Lung (tissue), 12 donors: ENCODE data around the gene PJA1. TPM values are rescaled to one million over a fixed set of nuclear protein-coding genes. Genes with fewer than 3 reads are reported as not detected.

Experiments used
- ATAC-seq: fragments of 200-7000 bp; cut with Tn5 transposase; one replicate; pipeline ENCODE4 v1.9.1; 2020; ENCODE audit warnings: moderate number of reproducible peaks; ENCODE audit not compliant: insufficient read depth, low FRiP score
- DNase-seq, 3 donors: peaks; one replicate each; pipeline ENCODE4 v3.0.0-alpha.2; 2013 to 2017
- H3K27ac ChIP-seq, 2 donors: one replicate each; pipeline ENCODE4 v1.5.1; 2013; ENCODE audit warnings: mild to moderate bottlenecking in 2 of 2, moderate library complexity in 2 of 2, control low read depth in 1 of 2, inconsistent platforms in 1 of 2, low read depth in 1 of 2, low read length in 1 of 2
- H3K27me3 ChIP-seq, 3 donors: one replicate each; pipeline ENCODE4 v1.5.1; 2013; ENCODE audit warnings: low read length in 2 of 3; ENCODE audit not compliant: control insufficient read depth in 3 of 3, insufficient read depth in 3 of 3
- H3K36me3 ChIP-seq, 4 donors: one replicate each; pipeline ENCODE4 v1.5.1; 2013; ENCODE audit warnings: low read length in 4 of 4, mild to moderate bottlenecking in 1 of 4, moderate library complexity in 1 of 4; ENCODE audit not compliant: control insufficient read depth in 4 of 4, insufficient read depth in 4 of 4
- H3K4me1 ChIP-seq, 5 donors: one replicate each; pipeline ENCODE4 v1.5.1; 2013; ENCODE audit warnings: low read length in 5 of 5, mild to moderate bottlenecking in 2 of 5, moderate library complexity in 1 of 5; ENCODE audit not compliant: control insufficient read depth in 5 of 5, insufficient read depth in 5 of 5
- H3K4me3 ChIP-seq: one replicate; pipeline ENCODE4 v1.5.1; 2013; ENCODE audit warnings: mild to moderate bottlenecking, control low read depth, moderate library complexity
- H3K9ac ChIP-seq, 2 donors: one replicate each; pipeline ENCODE4 v1.5.1; 2013; ENCODE audit warnings: low read length in 2 of 2, control low read depth in 1 of 2; ENCODE audit not compliant: insufficient read depth in 1 of 2
- H3K9me3 ChIP-seq, 4 donors: one replicate each; pipeline ENCODE4 v1.5.1; 2013; ENCODE audit warnings: low read length in 3 of 4, mild to moderate bottlenecking in 1 of 4, moderate library complexity in 1 of 4; ENCODE audit not compliant: control insufficient read depth in 4 of 4, insufficient read depth in 3 of 4
- WGBS, 2 donors: extraction: QIAGEN DNeasy Blood & Tissue Kit; methylation state at CpG; one replicate each; pipeline ENCODE4 v1.1.7; 2013; 5-methylcytosine and 5-hydroxymethylcytosine counted together
- polyA plus RNA-seq, 2 donors: library from polyadenylated mRNA; stranded (reverse); fragments of 200-250 nt; gene quantifications; one replicate each; pipeline ENCODE4 v1.2.1, GENCODE V29; 2013
- total RNA-seq, 2 donors: library from RNA; depleted of rRNA in 1 of 2; stranded (reverse); fragments of >200 nt in 1 of 2; gene quantifications; one replicate each; pipeline ENCODE4 v1.2.1, GENCODE V29; 2014 to 2021
- TF ChIP-seq, protein P1 (sequence below): IDR thresholded peaks from 2 replicates; pipeline ENCODE4 v1.5.1; 2012; ENCODE audit warnings: mild to moderate bottlenecking; ENCODE audit errors: control extremely low read depth, extremely low read depth
- donor health status: control.
- donor health status: control.
- donor health status: Bipolar disorder and iron deficiency.
- donor health status: healthy.
- donor health status: DM: yes; HTN: yes; CAD: no.

Gene PJA1
- total and polyA plus RNA-seq, 4 donors, result 4.5 to 28.3 (median 15.2) TPM

- H3K27ac ChIP-seq, result no peak overlapping the region
- H3K4me1 ChIP-seq, result peaks cover 0 to 14% (median 0%) of the 10 kb centered on the region in 5 donors
- peaks cover 0 to 2% (median 0%) of the 10 kb centered on the region in 4 donors for H3K9me3 ChIP-seq
- ATAC-seq (no peak), DNase-seq (no peak)
- H3K27me3 ChIP-seq, result peaks cover 6 to 12% (median 8%) of the 10 kb centered on the region in 3 donors
- H3K36me3 ChIP-seq, result no peaks in the 10 kb centered on the region
- no peak overlapping the region for H3K4me3 ChIP-seq
- TF ChIP-seq, protein P1, sequence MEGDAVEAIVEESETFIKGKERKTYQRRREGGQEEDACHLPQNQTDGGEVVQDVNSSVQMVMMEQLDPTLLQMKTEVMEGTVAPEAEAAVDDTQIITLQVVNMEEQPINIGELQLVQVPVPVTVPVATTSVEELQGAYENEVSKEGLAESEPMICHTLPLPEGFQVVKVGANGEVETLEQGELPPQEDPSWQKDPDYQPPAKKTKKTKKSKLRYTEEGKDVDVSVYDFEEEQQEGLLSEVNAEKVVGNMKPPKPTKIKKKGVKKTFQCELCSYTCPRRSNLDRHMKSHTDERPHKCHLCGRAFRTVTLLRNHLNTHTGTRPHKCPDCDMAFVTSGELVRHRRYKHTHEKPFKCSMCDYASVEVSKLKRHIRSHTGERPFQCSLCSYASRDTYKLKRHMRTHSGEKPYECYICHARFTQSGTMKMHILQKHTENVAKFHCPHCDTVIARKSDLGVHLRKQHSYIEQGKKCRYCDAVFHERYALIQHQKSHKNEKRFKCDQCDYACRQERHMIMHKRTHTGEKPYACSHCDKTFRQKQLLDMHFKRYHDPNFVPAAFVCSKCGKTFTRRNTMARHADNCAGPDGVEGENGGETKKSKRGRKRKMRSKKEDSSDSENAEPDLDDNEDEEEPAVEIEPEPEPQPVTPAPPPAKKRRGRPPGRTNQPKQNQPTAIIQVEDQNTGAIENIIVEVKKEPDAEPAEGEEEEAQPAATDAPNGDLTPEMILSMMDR, result no peak
- no peak overlapping the region for H3K9ac ChIP-seq
- 84 to 98% methylated on average over 5 of the region's 5 CpGs for WGBS, 2 donors
Observed at GRCh38 chrX:69125094-69125493, 40.2 kb downstream of the PJA1 start.

- ATAC-seq, result no peak
- Histone ChIP-seq H3K4me1 (peaks cover 0 to 13% (median 0%) of the 10 kb centered on the region in 5 donors), H3K36me3 (no peaks in the 10 kb centered on the region), H3K4me3 (no peak overlapping the region), H3K9ac (no peak overlapping the region), H3K9me3 (peaks cover 0 to 2% (median 0%) of the 10 kb centered on the region in 4 donors), H3K27ac (no peak overlapping the region), H3K27me3 (peaks cover 6 to 12% (median 8%) of the 10 kb centered on the region in 3 donors)
- 85 to 92% methylated on average over 3 of the region's 3 CpGs for WGBS, 2 donors
- TF ChIP-seq, protein P1, result no peak
- no peak for DNase-seq
Observed at GRCh38 chrX:69124108-69124507, 41.1 kb downstream of the PJA1 start.

DNA sequence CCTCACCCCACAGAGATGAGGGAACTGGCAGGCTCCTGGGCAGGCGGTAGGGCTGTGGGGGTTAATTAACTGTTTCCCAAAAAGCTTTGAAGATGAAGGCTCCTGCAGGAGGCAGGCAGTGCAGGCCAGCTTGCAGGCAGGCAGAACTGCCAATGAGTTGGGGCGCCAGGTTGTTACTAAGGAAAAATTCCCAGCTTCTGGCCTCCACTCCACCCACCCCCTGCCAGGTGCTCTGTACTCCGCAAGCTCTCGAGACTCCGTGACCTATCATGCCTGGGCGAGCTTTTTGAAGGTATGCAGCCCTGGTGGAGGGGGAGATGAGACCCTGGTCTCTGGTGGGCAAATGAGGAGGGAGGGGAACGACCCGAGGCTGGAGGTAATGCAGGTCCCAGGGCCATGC is 41.8 kb downstream of the PJA1 start:
- WGBS, 2 donors, result 77 to 90% methylated on average over 4 to 8 of the region's 8 CpGs
- TF ChIP-seq, protein P1, result no peak
- Histone ChIP-seq H3K9ac (no peak overlapping the region), H3K4me3 (no peak overlapping the region), H3K4me1 (peaks cover 0 to 7% (median 3%) of the 10 kb centered on the region in 5 donors), H3K27me3 (peaks cover 5 to 12% (median 6%) of the 10 kb centered on the region in 3 donors), H3K27ac (no peak overlapping the region), H3K36me3 (no peaks in the 10 kb centered on the region), H3K9me3 (no peaks in the 10 kb centered on the region)
- ATAC-seq (no peak), DNase-seq (no peak)

DNA sequence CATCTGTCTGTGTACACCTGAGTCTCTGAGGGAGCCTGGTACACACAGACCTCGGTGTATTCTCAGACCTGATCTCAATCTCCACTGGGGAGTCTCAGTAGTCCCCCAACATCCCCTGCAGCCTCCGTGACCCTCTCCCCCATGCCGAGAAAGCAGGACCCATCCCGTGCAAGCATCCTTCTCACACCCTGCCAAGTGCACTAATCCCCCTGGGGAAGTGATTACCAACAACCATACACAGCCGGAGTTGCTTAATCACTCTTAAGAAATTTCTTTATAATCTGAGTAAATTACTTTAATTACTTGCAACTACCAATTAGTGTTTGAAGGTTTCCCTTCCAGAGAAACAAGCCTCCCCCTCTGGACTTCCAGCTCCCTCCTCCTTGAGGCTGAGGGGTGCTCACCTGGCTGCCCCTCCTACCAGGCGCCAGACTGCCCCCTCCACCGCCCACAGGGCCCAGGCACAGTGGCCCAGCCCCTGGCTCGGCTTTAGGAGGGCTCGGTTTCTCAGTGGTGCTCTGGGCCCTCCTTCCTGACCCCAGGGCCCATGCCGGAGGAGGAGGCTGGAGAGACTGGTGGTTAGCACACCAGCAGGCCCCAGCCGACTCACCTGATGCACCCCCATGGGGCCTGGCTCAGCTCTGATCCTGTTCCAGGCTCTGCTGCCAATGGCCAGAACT is 43.8 kb downstream of the PJA1 start:
- H3K4me1 ChIP-seq, result peaks cover 0 to 8% (median 4%) of the 10 kb centered on the region in 5 donors
- ATAC-seq, result no peak
- 77 to 81% methylated on average over 9 to 11 of the region's 11 CpGs for WGBS, 2 donors

More for the DNA sequence above, 43.8 kb downstream of the PJA1 start:
- Histone ChIP-seq H3K9ac (no peak overlapping the region), H3K36me3 (no peaks in the 10 kb centered on the region), H3K27ac (no peak overlapping the region), H3K27me3 (peaks cover 3 to 9% (median 6%) of the 10 kb centered on the region in 3 donors), H3K4me3 (no peak overlapping the region), H3K9me3 (no peaks in the 10 kb centered on the region)
- DNase-seq, result no peak
- TF ChIP-seq, protein P1, result no peak
